ENCODE measurements around the gene ETFB. TPM values are rescaled to one million over a fixed set of nuclear protein-coding genes. Genes with fewer than 3 reads are reported as not detected.
"Not testable (repeated sequence)": the region's sequence is repeated elsewhere in the genome, so short reads cannot be mapped to it uniquely, and the experiment has no call there.

Gene ETFB
- total RNA-seq, 1 experiment from 2014 or later, result 66.2 TPM

DNA sequence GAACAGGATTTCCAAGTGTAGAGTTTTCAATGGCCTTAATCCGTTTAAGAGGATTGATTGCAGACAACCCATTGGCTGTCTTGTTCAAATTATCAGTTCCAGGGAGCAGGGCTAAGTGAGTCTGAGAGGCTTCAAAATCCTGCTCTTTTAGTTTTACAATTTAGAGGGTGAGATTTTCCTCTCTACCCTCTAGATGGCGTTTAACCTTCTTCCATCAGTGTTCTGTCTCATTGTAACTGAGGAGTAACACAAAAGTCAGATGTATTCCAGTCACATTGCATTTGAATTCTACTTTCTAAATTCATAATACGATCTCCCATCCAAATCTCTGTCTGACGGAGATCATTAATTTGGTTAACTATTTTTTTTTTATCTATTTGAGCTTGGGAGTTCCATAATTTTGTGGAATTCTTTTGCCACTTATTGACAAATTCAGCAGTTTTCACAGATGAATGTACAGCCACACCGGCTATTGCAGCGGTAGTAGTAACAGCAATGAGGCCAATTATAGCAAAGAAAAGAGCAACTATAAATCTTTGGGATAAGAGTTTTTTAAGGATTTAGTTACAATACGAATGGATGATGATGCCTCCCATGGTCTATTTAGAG lies 32.0 kb upstream of the ETFB start:
- no TSS peak for BruUV-seq (replicated peaks)
- Histone ChIP-seq H3K4me1 (ENCODE audit: control insufficient read depth, insufficient read depth, low read length) (peaks cover 3% of the 10 kb centered on the region), H3K36me3 (ENCODE audit: control insufficient read depth, insufficient read depth, low read length) (no peaks in the 10 kb centered on the region; the same call in 1 of the 2 replicates), H3K9me3 (ENCODE audit: control insufficient read depth, insufficient read depth, low read depth, low read length) (no peaks in the 10 kb centered on the region), H3K27me3 (ENCODE audit: control insufficient read depth, insufficient read depth, low read length) (no peaks in the 10 kb centered on the region), H3K4me3 (ENCODE audit: low read depth in 2 of 2, low read length in 2 of 2) (no peak overlapping the region), H3K27ac (ENCODE audit: low read length) (no peak overlapping the region)
- in situ Hi-C loops (cut with HindIII; ENCODE audit: low pct_unique_long_range_greater_than_20kb, low sequenced_read_pairs), result no loop called here
- ChIA-PET CTCF (interaction anchor here (0.6 kb wide), 1 partner anchor 54 kb away, joined by 3 read pairs; no protein-coding TSS in a partner anchor), POLR2A (no interaction called here)
- ATAC-seq (no peak), DNase-seq (ENCODE audit: low read depth, low spot score) (no peak)
- TF ChIP-seq, protein P1, sequence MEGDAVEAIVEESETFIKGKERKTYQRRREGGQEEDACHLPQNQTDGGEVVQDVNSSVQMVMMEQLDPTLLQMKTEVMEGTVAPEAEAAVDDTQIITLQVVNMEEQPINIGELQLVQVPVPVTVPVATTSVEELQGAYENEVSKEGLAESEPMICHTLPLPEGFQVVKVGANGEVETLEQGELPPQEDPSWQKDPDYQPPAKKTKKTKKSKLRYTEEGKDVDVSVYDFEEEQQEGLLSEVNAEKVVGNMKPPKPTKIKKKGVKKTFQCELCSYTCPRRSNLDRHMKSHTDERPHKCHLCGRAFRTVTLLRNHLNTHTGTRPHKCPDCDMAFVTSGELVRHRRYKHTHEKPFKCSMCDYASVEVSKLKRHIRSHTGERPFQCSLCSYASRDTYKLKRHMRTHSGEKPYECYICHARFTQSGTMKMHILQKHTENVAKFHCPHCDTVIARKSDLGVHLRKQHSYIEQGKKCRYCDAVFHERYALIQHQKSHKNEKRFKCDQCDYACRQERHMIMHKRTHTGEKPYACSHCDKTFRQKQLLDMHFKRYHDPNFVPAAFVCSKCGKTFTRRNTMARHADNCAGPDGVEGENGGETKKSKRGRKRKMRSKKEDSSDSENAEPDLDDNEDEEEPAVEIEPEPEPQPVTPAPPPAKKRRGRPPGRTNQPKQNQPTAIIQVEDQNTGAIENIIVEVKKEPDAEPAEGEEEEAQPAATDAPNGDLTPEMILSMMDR (IDR thresholded peaks at IDR 0.05), result peak; percentile 67
- no peak for TF ChIP-seq REST (IDR thresholded peaks at IDR 0.05; ENCODE audit: insufficient read depth in 1 of 2, low read depth in 2 of 2, low read length in 1 of 2)
- no peak for TF ChIP-seq SIN3A (IDR thresholded peaks at IDR 0.05; ENCODE audit: borderline replicate concordance, insufficient read depth, low read depth, low read length)
- intact Hi-C loops (cut with micrococcal nuclease; ENCODE audit: unreplicated experiment), result no loop called here

DNA sequence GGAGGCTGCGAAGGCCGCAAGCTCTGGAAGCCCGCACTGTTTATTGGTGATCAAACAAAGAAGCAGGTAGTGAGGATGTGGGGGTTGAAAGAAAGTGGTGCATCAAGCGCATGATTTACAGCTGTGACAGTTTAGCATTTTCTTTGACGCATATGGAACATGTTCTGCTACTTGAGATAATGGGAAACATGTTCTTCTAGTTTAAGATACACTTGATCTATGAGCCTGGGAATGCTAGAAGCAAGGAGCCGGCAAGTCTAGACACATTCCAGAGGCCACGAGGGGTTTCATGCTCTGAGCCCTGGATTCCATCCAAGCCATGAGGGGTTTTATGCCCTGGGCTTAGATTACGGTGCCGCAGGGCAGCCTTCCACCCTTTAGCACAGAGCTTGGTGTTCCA lies 31.3 kb upstream of the ETFB start:
- BruUV-seq (replicated peaks); H3K9me3 ChIP-seq (ENCODE audit: control insufficient read depth, insufficient read depth, low read depth, low read length); DNase-seq (ENCODE audit: low read depth, low spot score); H3K27ac ChIP-seq (ENCODE audit: low read length); H3K4me1 ChIP-seq (ENCODE audit: control insufficient read depth, insufficient read depth, low read length); H3K27me3 ChIP-seq (ENCODE audit: control insufficient read depth, insufficient read depth, low read length); ATAC-seq; CTCF ChIA-PET; intact Hi-C loops (cut with micrococcal nuclease; ENCODE audit: unreplicated experiment); H3K36me3 ChIP-seq (ENCODE audit: control insufficient read depth, insufficient read depth, low read length); H3K4me3 ChIP-seq (ENCODE audit: low read depth in 2 of 2, low read length in 2 of 2); in situ Hi-C loops (cut with HindIII; ENCODE audit: low pct_unique_long_range_greater_than_20kb, low sequenced_read_pairs): not testable (repeated sequence)
- POLR2A ChIA-PET, result interaction anchor here (0.6 kb wide), 1 partner anchor 259 kb away, joined by 3 read pairs; no protein-coding TSS in a partner anchor

- DNase-seq (ENCODE audit: low read depth, low spot score), result no peak
- CTCF ChIA-PET, result no interaction called here
- peaks cover 3% of the 10 kb centered on the region for H3K4me1 ChIP-seq (ENCODE audit: control insufficient read depth, insufficient read depth, low read length)
- in situ Hi-C loops (cut with HindIII; ENCODE audit: low pct_unique_long_range_greater_than_20kb, low sequenced_read_pairs) (no loop called here), intact Hi-C loops (cut with micrococcal nuclease; ENCODE audit: unreplicated experiment) (no loop called here)
- POLR2A ChIA-PET, result interaction anchor here (0.6 to 0.7 kb wide), 2 partner anchors 235 to 326 kb away, joined by 8 to 9 read pairs; no protein-coding TSS in a partner anchor
- no peaks in the 10 kb centered on the region for H3K27me3 ChIP-seq (ENCODE audit: control insufficient read depth, insufficient read depth, low read length)
- H3K9me3 ChIP-seq (ENCODE audit: control insufficient read depth, insufficient read depth, low read depth, low read length), result no peaks in the 10 kb centered on the region
- no peak overlapping the region for H3K4me3 ChIP-seq (ENCODE audit: low read depth in 2 of 2, low read length in 2 of 2)
- TF ChIP-seq, protein P1 (IDR thresholded peaks at IDR 0.05), result no peak
- TF ChIP-seq POLR2AphosphoS5 (IDR thresholded peaks at IDR 0.05; ENCODE audit: low read depth, low read length) (no peak), REST (IDR thresholded peaks at IDR 0.05; ENCODE audit: insufficient read depth in 1 of 2, low read depth in 2 of 2, low read length in 1 of 2) (no peak), SIN3A (IDR thresholded peaks at IDR 0.05; ENCODE audit: borderline replicate concordance, insufficient read depth, low read depth, low read length) (no peak), TCF7L2 (IDR thresholded peaks at IDR 0.05; ENCODE audit: low read depth, low read length) (no peak)
- H3K36me3 ChIP-seq (ENCODE audit: control insufficient read depth, insufficient read depth, low read length), result no peaks in the 10 kb centered on the region; the same call in 1 of the 2 replicates
- ATAC-seq, result no peak
- H3K27ac ChIP-seq (ENCODE audit: low read length), result no peak overlapping the region
- BruUV-seq (replicated peaks), result no TSS peak
Observed at GRCh38 chr19:51396175-51396574, 30.0 kb upstream of the ETFB start.

Measured in Panc1 (cell line).